ENCODE data around the gene ECI1.
A peak's percentile ranks its signal among the peaks of the same experiment; 100 is the strongest.

The ECI1 gene

DNA sequence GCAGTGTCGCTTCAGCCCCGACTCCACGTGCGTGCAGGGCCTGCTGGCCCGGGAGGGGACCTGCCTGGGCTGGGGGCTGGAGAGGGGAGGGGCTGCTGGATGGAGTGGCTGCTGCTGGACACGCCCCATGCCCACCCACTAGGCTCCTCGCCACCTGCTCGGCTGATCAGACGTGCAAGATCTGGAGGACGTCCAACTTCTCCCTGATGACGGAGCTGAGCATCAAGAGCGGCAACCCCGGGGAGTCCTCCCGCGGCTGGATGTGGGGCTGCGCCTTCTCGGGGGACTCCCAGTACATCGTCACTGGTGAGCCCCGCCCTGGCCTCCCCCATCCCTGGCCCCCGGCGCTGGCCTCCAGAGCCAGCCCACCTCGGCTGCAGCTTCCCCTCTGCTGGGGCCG lies 43.1 kb downstream of the ECI1 start:
- H3K4me3 ChIP-seq (replicated peaks; ENCODE audit: low read depth, low read length) = no peak overlapping the region
- no peak for DNase-seq (ENCODE audit: extremely low read depth, low read depth)
- TF ChIP-seq, protein P1, sequence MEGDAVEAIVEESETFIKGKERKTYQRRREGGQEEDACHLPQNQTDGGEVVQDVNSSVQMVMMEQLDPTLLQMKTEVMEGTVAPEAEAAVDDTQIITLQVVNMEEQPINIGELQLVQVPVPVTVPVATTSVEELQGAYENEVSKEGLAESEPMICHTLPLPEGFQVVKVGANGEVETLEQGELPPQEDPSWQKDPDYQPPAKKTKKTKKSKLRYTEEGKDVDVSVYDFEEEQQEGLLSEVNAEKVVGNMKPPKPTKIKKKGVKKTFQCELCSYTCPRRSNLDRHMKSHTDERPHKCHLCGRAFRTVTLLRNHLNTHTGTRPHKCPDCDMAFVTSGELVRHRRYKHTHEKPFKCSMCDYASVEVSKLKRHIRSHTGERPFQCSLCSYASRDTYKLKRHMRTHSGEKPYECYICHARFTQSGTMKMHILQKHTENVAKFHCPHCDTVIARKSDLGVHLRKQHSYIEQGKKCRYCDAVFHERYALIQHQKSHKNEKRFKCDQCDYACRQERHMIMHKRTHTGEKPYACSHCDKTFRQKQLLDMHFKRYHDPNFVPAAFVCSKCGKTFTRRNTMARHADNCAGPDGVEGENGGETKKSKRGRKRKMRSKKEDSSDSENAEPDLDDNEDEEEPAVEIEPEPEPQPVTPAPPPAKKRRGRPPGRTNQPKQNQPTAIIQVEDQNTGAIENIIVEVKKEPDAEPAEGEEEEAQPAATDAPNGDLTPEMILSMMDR (IDR thresholded peaks at IDR 0.05; ENCODE audit: low read depth, low read length, missing control alignments) = no peak

DNA sequence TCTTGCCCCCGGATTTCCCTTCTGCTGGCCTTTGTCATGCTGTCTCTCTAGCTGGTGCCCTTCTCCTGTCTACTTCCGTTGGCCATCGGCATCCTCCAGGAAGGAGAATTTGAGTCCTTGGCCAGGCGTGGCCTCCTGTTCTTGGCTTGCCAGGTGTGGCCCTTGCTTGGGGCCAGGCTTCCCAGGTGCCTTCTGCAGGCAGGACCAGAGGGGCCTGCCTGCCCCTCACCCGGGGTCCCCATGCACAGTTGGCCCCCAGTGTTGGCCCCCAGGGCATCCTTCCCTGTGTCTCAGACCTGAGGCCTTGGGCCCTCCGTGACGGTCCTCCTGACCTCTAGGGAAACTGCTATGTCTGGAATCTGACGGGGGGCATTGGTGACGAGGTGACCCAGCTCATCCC lies 43.5 kb downstream of the ECI1 start:
- DNase-seq (ENCODE audit: extremely low read depth, low read depth) = no peak
- TF ChIP-seq, protein P1 (IDR thresholded peaks at IDR 0.05; ENCODE audit: low read depth, low read length, missing control alignments) = no peak
- H3K4me3 ChIP-seq (replicated peaks; ENCODE audit: low read depth, low read length) = no peak overlapping the region

DNA sequence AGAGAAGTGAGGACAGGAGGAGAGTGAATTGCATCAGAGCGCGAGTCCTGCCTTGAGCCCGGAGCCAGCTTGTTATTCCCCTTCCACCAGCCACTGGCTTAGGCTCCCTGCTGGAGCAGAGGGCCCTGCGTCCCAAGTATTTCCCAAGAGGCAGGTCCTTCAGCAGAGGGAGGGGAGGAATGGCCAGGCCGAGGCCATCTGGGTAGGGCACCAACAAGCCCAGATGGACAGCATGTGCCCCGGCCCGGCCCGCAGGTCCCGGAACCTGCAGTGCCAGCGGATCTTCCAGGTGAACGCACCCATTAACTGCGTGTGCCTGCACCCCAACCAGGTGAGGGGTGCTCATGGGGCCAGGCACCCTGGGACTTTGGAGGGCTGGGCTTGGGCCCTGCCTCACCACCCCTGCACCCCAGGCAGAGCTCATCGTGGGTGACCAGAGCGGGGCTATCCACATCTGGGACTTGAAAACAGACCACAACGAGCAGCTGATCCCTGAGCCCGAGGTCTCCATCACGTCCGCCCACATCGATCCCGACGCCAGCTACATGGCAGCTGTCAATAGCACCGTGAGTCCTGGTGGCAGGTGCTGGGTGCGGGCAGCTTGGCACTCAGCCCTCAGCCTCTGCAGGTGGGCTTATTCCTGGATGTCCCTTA lies 44.5 kb downstream of the ECI1 start:
- H3K4me3 ChIP-seq (replicated peaks; ENCODE audit: low read depth, low read length) = peak overlapping the region; percentile 84
- TF ChIP-seq, protein P1 (IDR thresholded peaks at IDR 0.05; ENCODE audit: low read depth, low read length, missing control alignments) = no peak
- no peak for DNase-seq (ENCODE audit: extremely low read depth, low read depth)

DNA sequence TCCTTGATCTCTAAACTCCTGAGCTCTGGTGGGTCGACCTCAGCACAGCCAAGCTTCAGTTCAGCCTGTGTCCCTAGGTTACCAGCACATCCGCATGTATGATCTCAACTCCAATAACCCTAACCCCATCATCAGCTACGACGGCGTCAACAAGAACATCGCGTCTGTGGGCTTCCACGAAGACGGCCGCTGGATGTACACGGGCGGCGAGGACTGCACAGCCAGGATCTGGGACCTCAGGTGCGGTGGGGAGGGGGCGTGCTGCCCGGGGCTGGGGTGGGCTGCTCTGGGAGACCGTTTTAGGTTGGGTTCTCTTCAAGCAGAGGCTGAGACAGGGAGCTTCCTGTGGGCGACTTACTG lies 45.0 kb downstream of the ECI1 start:
- no peak for DNase-seq (ENCODE audit: extremely low read depth, low read depth)
- peak overlapping the region; percentile 84 for H3K4me3 ChIP-seq (replicated peaks; ENCODE audit: low read depth, low read length)
- TF ChIP-seq, protein P1 (IDR thresholded peaks at IDR 0.05; ENCODE audit: low read depth, low read length, missing control alignments) = no peak

DNA sequence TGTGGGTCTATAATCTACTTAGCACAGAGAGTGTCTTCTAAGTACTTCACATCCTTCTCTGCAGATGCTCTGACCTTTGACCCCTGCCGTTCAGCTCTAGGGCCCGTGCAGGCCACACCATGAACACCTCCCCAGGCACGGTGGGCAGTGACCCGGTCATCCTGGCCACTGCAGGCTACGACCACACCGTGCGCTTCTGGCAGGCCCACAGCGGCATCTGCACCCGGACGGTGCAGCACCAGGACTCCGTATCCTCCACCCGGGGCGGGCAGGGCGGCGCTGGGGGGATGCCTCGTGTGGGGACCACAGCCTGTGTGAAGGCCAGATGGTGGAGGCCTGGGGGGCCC lies 45.4 kb downstream of the ECI1 start:
- TF ChIP-seq, protein P1 (IDR thresholded peaks at IDR 0.05; ENCODE audit: low read depth, low read length, missing control alignments) = no peak
- DNase-seq (ENCODE audit: extremely low read depth, low read depth) = no peak

DNA sequence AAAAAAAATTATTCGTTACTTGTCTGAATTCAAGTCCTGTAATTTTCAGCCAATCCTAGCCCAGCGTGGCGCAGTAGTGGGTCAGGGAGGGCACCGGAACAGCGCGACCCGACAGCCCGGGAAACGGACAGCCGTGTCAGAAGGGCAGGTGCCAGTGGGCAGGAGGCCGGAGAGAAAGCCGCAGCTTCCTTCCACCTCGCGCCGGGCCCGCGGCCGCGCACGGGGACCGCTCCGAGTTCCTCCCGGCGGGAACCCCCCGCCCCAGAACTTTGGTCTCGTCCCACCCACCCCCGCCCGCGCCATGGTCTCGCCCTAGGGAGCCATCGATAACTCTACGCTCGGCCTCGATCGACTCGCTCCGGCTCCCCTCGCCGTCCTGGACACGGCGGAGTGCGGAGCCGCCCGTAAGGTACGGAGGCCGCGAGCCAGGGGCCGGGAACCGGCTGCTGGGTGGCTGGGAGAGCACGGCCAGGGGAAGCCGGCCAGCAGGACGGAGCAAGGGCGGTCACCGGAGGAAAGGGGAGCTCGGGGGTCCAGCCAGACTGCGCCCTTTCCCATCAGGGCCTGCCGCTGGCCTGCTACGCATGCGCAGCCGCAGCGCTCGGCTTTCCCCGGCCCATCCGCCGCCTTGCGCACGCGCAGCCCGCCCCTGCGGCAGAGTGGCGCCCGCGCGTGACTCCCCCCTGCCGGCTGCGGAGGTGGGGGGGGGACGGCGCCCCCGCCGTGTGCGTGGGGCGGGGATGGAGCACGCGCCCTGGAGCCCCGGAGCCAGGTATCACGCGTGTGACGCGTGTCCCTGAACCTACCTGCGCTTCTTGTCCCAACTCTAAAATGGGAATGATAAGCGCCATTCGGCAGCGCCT lies 46.1 kb downstream of the ECI1 start, which contains the start of gene MLST8:
Gene MLST8, plus strand, starts transcription at position 351 of the 863 bp plus-strand sequence. CDS start 632 bp downstream, outside the sequence.
- H3K4me3 ChIP-seq (replicated peaks; ENCODE audit: low read depth, low read length) = peak within 1 kb of the TSS; percentile 84
- TF ChIP-seq, protein P1 (IDR thresholded peaks at IDR 0.05; ENCODE audit: low read depth, low read length, missing control alignments) = no peak
- DNase-seq (ENCODE audit: extremely low read depth, low read depth) = peak; percentile 49

More for the DNA sequence above, 45.4 kb downstream of the ECI1 start:
- peak overlapping the region; percentile 84 for H3K4me3 ChIP-seq (replicated peaks; ENCODE audit: low read depth, low read length)

Data from HFF-Myc (cell line).